Measurements from ENCODE around the gene ATP1A2.
A peak's percentile ranks its signal among the peaks of the same experiment; 100 is the strongest.
"Not testable (repeated sequence)": the region's sequence is repeated elsewhere in the genome, so short reads cannot be mapped to it uniquely, and the experiment has no call there.

The ATP1A2 gene

DNA sequence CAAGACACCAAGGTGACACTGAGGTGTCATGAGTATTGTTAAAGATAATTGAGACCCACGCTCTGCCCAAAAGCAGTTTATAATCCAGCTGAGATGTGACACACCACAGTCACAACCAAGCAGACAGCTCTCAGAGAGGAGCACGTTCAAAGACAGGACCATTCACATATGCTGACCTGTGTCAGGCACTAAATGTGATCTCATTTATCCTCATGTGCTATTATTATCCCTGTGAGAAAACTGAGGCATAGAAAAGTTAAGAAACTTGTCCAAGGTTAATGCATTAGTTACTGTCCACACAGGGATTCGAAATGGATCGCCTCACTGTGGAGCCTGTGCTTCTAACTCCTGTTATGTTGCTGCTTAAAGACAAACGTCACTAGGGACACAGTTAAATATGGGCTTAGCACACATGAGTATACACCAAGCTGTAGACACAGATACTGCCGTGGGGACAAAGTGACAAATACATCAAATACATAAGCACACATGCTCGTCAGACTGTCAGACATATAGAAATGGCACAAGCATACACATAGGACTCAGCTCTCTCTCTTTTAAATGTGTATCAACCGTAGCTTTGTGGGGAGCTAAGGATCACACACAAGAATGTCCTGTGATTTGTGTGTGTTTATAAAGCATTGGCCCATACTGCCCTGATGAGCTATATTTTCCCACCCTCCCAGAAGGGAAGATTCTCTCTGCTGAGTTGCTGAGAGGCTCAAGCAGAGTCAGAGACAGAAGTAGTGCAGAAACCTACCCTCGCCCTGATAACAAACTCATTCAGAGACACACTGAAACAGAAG lies 13.6 kb upstream of the ATP1A2 start:
- no peak for DNase-seq

DNA sequence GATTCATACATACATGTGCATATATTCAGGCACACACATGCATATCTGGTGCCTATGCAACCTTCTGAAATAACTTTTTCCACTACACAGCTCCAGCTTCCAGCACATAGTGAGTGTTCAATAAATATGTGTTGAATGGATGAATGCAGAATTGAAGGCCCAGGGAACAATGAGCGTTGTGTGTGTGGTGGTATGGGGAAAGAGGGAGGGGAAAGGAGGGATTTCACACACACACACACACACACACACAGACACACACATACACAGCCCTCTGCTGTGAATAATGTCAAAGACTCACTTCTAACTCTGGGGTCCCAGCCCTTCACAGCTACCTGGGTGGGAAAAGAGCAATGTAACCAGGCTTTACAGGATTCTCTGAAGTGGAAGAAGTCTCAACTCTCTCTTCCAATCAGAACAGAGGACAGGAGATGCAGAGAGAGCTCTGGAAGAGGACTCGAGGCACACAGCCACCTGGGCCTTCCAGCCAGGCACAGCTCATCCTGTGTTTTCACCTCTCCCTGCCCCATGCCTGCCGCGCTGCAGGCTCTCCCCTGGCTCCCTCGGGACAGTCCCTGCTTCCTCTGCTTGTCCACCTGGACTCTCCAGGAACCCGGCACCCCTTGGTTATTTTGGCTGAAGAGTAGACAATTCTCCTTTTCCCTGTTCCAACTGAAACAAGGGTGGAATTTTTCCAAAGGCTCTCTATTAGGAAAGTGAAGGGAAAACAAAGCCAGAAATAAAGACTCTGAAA lies 11.7 kb upstream of the ATP1A2 start:
- DNase-seq: no peak

DNA sequence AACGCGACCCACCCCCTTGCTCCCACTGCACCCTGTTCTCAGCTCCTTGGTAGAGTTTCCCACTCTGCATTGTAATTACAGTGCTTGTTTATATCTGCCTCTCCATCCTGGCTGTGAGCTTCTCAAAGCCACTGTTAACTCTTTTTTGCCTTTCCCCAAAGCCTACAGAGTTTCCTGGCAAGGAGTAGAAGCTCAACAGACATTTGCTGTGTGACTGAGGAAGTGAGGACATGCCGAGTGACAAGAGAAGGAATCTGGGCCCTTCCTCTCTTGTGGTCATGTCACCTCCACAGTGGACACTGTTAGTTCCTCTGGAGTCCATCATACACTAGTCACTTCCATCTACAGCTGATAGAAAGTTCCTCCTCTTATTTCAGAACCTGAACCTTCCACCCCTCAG lies 11.1 kb upstream of the ATP1A2 start:
- no peak for DNase-seq

DNA sequence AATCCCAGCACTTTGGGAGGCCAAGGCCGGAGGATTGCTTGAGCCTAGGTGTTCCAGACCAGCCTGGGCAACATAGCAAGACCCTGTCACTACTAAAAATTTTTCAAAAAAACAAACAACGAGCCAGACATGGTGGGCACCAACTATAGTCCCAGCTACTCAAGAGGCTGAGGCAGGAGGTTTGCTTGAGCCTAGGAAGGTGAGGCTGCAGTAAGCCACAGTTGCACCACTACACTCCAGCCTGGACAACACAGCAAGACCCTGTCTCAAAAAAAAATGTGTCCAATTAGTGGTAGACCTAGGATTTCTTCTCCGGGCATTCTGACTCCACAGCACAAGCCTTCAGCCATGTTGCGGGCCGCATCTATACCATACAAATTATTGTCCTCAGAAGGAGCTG lies 10.4 kb upstream of the ATP1A2 start:
- no peak for DNase-seq

DNA sequence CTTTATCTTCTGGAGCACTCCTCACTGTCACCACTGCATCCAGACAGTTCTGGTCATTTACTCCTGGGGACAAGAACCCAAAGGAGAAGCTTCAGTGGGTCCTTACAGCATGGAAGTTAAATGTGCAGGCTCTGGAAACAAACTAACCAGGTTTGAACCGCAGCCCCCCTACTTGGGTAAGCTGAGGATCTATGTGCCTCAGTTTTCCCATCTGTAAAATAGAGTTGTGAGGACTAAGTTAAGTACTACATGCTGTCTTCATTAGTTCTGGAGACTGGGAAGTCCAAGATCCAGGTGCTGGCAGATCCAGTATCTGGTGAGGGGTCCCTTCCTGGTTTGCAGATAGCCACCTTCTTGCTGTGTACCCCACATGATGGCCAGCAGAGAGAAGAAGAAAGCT lies 8.0 kb upstream of the ATP1A2 start:
- no peak for DNase-seq

DNA sequence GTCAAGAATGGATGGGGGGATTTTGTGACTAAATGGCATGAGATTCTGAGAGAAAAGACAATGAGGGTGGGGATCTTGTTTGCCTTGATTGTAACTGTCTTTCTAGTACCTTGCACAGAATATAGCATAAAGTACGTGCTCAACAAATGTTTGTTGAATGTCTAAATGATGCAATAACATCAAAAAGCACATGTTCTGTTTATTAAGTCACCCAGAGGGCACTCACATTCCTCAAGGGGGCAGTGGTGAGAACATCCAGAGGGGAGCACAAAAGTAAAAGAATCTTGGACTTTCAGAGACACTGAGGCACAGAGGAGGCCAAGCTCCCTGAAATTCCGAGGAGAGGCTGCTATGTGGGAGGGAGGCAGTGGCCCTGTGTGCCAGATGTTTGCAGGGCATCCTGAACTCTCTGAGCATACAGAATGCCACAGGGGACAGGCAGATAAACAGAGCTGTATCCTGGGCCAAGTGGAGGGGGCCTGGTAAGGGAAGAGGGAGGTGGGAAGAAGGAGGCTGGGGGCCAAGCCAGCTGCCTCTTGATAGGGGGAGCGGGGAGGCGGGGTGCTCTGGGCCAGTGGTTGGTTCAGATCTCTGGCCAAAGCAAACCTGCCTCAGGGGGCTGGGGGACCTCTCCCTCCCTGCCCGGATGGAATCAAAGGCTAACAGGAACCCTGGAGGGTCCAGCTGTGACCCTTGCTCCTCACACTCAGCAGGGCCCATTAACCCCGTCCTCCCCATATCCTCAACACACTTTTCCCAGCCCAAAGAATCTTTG lies 6.5 kb upstream of the ATP1A2 start:
- DNase-seq: peak; percentile 5 to 13

DNA sequence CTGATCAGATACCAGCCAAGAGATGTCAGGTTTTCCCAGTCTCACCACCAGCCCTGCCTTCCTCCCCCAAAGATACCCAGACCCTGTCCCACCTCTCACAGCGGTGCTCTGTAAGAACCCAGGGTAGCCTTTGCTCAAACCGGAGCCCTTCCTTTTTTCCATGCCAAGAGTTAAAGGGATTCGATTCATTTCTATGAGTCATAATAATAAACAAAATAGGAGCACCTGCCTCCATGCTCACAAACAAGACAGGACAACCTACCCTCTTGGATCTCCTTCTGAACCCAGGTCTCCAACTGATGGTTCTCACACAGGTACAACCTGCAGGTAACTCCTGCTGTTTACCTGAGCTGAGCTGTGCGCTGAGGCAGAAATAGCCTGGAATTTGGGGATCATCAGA lies 5.9 kb upstream of the ATP1A2 start:
- DNase-seq: no peak

DNA sequence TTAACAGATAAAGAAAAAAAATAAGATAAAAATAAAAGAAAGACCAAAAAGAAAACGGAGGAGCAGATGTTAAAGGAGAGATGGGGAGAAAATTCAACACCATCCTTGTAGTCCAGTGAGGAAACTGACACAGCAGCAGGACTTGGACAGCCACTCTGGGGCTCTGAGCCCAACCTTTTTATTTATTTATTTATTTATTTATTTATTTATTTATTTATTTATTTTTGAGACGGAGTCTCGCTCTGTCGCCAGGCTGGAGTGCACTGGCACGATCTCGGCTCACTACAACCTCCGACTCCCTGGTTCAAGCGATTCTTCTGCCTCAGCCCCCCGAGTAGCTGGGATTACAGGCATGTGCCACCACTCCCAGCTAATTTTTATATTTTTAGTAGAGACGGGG lies 4.1 kb upstream of the ATP1A2 start:
- not testable (repeated sequence) for DNase-seq

DNA sequence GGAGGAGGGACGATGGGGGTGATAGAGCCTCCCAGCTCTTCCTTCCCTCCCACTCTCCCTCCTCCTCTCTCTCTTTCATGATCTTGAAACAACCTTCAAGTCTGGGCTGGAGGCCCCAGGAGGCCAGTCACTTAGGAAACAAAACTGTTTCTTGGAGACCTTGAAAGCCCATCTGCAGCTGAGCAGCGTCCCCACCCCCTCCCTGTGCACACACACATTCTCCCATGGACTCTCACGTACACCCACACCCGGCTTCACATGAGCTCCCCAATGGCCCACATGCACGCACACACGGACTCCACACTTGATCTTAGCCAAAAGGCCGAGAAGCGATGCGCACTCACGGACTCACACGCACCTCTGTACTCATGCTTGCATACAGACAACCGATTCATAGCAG lies 3.2 kb upstream of the ATP1A2 start:
- no peak for DNase-seq

DNA sequence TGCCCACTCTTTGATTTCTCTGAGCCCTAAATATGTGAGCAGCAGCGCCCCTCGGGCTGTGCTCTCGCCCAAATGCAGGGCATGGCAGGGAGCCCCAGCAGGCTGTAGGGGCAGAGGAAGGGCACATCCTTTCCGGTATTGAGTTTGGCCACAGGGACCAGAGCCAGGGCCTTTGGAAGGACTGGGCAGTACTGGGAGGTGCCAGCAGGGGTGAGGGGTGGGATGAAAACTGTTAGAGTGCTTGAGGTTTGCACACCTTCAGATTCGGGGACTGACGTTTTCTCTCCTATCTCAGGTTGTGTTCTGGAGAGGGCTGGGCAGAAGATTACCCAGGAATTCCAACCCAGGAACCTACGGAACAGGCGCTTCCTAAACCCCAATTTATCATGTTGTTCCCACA lies 2.2 kb upstream of the ATP1A2 start:
- DNase-seq: no peak

DNA sequence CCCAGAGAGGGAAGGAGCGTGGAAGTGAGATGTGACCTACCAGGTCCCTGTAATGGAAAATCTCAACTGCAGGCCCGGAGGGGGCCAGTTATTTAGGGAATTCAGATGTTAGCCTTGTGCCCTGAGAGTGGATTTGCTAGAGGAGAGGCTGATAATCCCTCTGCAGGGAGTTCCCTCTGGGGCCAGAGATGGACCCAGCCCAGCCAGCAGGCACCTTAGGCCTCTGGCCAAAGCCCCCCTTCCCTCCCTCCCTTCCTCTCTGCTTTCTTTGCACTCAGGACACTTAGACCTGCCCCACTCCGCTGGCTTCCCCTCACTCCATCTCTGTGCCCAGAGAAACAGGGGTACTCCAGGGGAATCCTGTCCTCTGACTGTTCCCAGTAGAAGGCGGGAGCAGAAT lies 1.5 kb upstream of the ATP1A2 start:
- DNase-seq: no peak

DNA sequence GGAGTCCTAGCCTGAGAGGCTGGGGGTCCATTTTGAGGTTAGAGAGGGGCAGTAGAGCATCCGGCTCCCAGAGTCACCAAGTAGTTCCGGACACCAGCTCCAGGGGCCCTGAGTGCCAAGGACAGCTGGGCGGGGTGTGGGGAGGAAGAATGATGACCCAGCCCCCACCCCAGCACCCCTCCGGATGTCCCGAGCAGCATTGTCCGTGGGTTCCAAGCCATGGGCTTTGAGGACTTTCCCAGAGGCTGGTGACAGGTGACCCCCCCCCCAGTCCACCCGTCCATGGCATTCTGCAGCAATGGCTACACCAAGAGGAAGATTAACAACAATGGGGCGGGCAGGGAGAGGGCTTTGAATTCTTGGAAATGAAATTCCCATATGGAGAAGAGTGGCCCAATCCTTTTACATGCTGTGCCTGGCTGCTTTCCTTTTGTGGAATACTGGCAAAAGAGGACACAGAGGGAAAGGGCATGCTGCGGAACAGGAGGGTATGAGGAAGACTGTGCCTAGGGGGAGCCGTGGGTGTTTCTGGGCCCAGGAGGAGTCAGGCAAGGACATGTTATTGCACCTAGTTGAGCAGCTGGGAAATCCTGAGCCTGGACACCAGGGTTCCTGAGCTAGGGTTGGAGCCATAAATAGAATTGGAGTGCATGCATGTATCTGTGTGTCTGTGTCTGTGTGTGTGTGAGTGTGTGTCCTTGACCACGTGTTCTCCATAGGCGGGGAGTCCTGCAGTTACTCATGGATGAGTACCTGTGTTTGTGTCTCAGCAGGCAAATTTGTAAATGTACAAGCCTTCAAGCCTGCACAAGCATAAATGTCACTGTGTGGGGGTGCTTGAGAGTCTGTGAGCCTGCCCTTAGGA lies 956 bp downstream of the ATP1A2 start:
- DNase-seq: no peak

DNA sequence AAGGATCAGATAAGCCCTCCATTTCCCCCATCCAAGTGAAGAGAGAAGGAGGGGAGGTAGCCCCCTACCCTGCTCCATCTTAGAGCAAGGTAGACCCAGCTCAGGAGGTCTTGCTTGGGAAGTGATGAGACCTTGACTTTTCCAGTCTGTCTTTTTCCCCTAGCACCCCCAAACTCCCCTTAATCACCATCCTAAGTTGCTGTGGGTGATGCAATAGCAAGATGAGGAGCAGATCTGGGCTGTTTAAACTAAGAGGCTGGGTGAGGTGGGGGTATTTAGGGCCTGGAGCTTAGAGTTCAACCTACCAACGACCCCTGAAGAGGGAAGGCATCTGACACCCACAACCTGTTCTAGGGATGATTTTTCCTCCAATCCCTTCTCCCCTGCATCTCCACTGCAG lies 1.7 kb downstream of the ATP1A2 start:
- no peak for DNase-seq

DNA sequence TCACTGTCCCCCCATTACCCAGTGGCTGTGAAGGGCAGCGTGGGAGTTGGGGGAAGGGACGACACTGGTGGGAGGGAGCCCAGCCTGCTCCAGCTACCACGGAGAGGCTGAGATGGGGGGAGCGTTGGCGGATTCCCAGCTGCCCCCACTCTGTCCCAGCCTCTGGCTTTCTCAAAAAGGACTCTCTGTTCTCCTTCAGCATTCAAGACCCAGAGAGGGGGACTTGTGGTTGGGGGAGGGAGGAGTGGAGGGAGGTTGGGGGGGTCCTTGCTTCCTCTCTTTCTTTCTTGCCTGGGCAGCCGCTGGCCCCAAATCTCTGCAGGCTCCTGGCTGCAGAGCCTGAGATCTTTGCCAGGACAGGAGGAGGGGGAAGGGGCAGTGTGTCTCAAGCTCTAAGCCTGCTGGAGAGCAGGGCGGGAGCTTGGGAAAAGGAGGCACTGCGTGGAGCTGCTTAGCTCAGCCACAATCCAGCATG lies 2.2 kb downstream of the ATP1A2 start:
- DNase-seq: no peak

DNA sequence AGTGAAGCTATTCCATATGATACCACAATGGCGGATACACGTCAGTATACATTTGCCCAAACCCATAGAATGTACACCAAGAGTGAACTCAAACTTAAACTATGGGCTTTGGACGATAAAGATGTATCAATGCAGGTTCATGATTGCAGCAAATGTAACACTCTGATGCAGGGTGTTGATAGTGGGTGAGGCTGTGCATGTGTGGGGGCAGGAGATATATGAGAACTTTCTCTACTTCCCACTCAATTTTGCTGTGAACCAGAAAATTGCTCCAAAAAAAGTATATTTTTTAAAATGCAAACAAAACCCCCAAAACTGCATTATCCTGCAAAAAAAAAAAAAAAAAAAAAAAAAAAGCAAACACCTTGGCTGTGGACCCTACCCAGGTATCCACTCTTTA lies 3.4 kb downstream of the ATP1A2 start:
- DNase-seq: no peak

DNA sequence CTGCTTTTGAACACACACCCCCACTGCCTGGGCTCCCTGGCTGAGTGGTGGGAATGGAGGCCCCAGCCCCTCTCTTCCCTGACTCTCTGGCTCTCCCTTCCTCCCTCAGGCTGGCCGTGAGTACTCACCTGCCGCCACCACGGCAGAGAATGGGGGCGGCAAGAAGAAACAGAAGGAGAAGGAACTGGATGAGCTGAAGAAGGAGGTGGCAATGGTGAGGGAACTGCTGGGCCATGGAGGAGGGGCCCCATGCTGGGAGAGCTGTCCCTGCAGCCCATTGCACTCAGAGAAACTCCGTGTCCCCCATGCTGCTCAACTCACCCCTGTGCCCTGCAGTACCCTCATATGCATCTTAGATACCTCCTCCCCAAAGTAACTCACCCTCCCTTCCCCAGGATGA lies 5.2 kb downstream of the ATP1A2 start:
- no peak for DNase-seq

DNA sequence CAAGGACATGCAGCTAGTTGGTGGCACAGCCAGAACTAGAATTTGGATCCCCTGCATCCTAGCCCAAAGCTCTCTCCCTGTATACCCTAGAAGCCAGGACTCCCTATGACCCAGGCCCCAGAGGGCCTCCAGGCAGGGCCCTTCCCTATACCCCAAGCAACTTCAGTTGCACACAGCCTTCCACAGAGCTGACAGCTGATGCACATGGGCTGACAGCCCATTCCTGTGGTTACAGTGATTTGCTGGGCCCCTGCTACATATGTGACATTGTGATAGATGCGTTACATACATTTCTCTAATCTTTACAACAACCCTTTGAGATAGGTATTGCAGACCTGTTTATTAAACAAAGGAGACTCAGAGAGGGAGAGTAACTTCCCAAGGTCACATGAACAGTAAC lies 5.8 kb downstream of the ATP1A2 start:
- no peak for DNase-seq

DNA sequence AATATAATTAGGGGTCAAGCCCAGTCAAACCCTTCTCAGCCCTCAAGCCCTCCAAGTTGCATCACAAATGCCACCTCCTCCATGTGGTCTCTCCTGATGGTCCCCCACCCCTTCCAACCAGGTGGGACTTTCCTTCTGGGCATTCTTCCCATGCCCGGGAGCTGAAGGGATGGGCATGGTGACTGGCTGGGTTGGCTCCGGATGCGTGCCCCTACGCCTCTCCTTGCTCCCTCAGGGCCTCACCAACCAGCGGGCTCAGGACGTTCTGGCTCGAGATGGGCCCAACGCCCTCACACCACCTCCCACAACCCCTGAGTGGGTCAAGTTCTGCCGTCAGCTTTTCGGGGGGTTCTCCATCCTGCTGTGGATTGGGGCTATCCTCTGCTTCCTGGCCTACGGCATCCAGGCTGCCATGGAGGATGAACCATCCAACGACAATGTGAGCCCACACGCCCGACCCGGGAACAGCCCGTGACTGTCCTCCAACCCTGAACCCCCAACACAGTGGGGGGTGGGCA lies 7.5 kb downstream of the ATP1A2 start:
- DNase-seq: no peak

DNA sequence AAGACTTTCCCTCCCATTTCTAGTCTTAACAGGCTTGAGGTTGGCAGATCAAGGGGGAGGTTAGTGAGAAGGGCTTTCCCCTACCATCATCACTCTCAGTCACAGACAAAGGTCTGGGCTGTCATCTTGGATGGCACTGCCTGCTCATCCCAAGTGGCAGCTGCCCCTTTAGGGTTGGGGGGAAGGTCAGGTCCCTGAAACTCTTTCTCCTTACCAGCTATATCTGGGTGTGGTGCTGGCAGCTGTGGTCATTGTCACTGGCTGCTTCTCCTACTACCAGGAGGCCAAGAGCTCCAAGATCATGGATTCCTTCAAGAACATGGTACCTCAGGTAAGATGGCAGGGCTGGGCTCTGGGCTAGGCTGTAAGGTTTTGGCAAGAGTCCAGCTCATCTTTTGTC lies 8.2 kb downstream of the ATP1A2 start:
- no peak for DNase-seq

DNA sequence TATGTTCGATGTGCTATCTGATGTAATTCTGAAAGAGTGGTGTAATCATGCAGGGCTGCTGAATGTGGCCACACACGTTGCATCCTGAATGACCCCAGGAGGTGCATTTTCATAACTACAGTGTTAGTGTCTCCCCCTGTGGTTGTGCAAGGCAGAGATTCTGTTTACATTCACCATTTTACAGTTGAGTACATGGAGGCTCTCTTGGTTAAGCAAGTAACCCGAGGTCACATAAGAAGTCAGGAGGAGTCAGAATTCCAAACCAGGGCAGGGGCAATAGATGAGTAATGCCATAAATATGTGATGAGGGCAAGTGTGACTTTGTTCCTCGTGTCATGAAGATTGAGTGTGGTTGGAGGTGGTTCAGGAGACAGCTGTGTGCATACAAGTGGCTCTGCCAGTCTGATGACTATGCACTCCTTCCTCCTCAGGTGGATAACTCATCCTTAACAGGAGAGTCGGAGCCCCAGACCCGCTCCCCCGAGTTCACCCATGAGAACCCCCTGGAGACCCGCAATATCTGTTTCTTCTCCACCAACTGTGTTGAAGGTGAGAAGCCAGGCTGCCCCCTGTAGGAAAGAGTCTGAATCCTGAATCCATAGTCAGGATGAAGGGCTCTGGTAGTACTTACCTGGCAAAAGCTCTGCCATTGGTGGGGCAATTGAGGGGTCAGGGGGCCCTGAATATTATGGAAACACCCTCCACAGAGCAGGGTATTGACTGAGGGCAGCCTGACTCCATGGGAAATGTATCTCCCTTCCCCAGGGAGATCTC lies 9.3 kb downstream of the ATP1A2 start:
- no peak for DNase-seq

DNA sequence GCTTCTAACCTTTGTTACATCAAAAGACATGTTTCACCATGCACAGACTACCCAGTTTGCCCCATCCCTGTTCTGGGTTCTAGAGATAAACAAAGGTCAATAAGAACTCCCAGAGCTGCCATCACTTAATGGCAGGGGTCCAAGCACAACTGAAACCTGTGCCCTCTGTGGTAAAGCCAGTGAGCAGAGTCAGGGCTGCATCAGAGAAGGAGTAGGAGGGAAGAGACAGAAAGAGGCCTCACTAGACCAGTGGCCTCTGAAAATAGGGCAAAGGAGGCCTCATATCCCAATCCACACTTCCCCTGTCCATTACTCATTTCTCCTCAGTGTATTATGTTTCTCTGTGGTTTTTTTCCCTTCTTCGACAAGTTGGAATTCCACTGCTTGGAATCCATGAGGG lies 10.2 kb downstream of the ATP1A2 start:
- DNase-seq: no peak

DNA sequence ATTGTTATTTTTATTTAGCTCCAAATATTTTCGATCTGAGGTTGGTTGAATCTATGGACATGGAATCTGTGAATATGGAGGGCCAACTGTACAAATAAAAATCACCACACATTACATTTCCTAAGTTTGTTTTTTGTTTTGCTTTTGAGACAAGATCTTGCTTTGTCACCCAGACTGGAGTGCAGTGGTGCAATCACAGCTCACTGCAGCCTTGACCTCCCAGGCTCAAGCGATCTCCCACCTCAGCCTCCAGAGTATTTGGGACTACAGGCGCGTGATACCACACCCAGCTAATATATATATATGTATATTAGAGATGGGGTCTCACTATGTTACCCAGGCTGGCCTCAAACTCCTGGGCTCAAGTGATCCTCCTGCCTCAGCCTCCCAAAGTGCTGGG lies 10.8 kb downstream of the ATP1A2 start:
- DNase-seq: not testable (repeated sequence)
